ENCODE data around the gene OXLD1. TPM values are rescaled to one million over a fixed set of nuclear protein-coding genes. Genes with fewer than 3 reads are reported as not detected.

The OXLD1 gene
- total and polyA plus RNA-seq, 10 of the 15 experiments (the other 5 are each of a cell fraction or from before 2014, with no cell fraction given) = 4.6 to 89.5 (median 39.8) TPM

- TF ChIP-seq E2F8 (IDR thresholded peaks at IDR 0.05; ENCODE audit: low read depth, partially characterized antibody) (no peak), WRNIP1 (IDR thresholded peaks at IDR 0.05; ENCODE audit: borderline replicate concordance, low read depth, low read length) (no peak), PML (IDR thresholded peaks at IDR 0.05; ENCODE audit: low read length) (0 out of 2 replicates have a peak, but pooled peaks have one; percentile 44), IKZF1 (conservative IDR thresholded peaks at IDR 0.05) (peak; percentile 79), ZSCAN29 (IDR thresholded peaks at IDR 0.05) (0 out of 2 replicates have a peak, but pooled peaks have one; percentile 17), KAT2A (conservative IDR thresholded peaks at IDR 0.05; ENCODE audit: control insufficient read depth, low read depth, low read length) (0 out of 2 replicates have a peak, but pooled peaks have one; percentile 8), CREM (IDR thresholded peaks at IDR 0.05; ENCODE audit: low read depth) (peak; percentile 24; the same call in 1 of the 2 replicates)
- TF ChIP-seq, protein P1, sequence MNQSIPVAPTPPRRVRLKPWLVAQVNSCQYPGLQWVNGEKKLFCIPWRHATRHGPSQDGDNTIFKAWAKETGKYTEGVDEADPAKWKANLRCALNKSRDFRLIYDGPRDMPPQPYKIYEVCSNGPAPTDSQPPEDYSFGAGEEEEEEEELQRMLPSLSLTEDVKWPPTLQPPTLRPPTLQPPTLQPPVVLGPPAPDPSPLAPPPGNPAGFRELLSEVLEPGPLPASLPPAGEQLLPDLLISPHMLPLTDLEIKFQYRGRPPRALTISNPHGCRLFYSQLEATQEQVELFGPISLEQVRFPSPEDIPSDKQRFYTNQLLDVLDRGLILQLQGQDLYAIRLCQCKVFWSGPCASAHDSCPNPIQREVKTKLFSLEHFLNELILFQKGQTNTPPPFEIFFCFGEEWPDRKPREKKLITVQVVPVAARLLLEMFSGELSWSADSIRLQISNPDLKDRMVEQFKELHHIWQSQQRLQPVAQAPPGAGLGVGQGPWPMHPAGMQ (IDR thresholded peaks at IDR 0.05; ENCODE audit: borderline replicate concordance) = no peak
Measured at GRCh38 chr17:81711814-81712467, 45.5 kb upstream of the OXLD1 start, which contains the start of gene SLC25A10 (continued).

Data from GM12878 (cell line).